Fibroblast of lung (primary cell): ENCODE data around the gene EEPD1. TPM values are rescaled to one million over a fixed set of nuclear protein-coding genes. Genes with fewer than 3 reads are reported as not detected.

Experiments
- DNase-seq, 2 donors: peaks; one replicate each; pipeline versions ENCODE4 v3.0.0 to v3.0.0-alpha.2; 2010; ENCODE audit warnings: low read depth in 2 of 2
- H2AFZ ChIP-seq: 2 replicates; pipeline ENCODE4 v1.5.1; 2012; ENCODE audit warnings: low read length, control low read depth, inconsistent platforms
- H3K27ac ChIP-seq: 2 replicates; pipeline ENCODE4 v1.5.1; 2011; ENCODE audit warnings: low read length, control low read depth; ENCODE audit not compliant: insufficient read depth
- H3K27me3 ChIP-seq: 2 replicates; pipeline ENCODE4 v1.5.1; 2011; ENCODE audit warnings: mild to moderate bottlenecking, low read length; ENCODE audit not compliant: control insufficient read depth, insufficient read depth
- H3K36me3 ChIP-seq: 2 replicates; pipeline ENCODE4 v1.5.1; 2011; ENCODE audit warnings: low read length; ENCODE audit not compliant: control insufficient read depth, insufficient read depth
- H3K4me1 ChIP-seq: 2 replicates; pipeline ENCODE4 v1.5.1; 2011; ENCODE audit warnings: low read length; ENCODE audit not compliant: control insufficient read depth, insufficient read depth; ENCODE audit errors: extremely low read depth
- H3K4me2 ChIP-seq: 2 replicates; pipeline ENCODE4 v1.5.1; 2011; ENCODE audit warnings: low read length, control low read depth; ENCODE audit not compliant: insufficient read depth; ENCODE audit errors: extremely low read depth
- H3K4me3 ChIP-seq, 4 experiments: fragments of 200-600 bp in 1 of 4; sonication (generic) in 1 of 4; replicated peaks in 1 of 4; 2 replicates each; pipeline ENCODE4 v1.5.1; 2011 to 2016; ENCODE audit warnings: low read length in 4 of 4, low read depth in 3 of 4, mild to moderate bottlenecking in 3 of 4, control low read depth in 2 of 4, inconsistent platforms in 1 of 4, mixed read lengths in 1 of 4; ENCODE audit not compliant: insufficient read depth in 1 of 4; ENCODE audit errors: control extremely low read depth in 1 of 4
- H3K79me2 ChIP-seq: 2 replicates; pipeline ENCODE4 v1.5.1; 2012; ENCODE audit warnings: mild to moderate bottlenecking, low read length, inconsistent platforms; ENCODE audit not compliant: control insufficient read depth, insufficient read depth
- H3K9ac ChIP-seq: 2 replicates; pipeline ENCODE4 v1.5.1; 2011; ENCODE audit warnings: mild to moderate bottlenecking, low read length, control low read depth; ENCODE audit not compliant: insufficient read depth
- H3K9me3 ChIP-seq: 2 replicates; pipeline ENCODE4 v1.5.1; 2012; ENCODE audit warnings: low read depth, low read length; ENCODE audit not compliant: control insufficient read depth, insufficient read depth
- H4K20me1 ChIP-seq: 2 replicates; pipeline ENCODE4 v1.5.1; 2011; ENCODE audit warnings: low read length; ENCODE audit not compliant: control insufficient read depth, insufficient read depth; ENCODE audit errors: extremely low read depth
- EZH2 ChIP-seq: IDR thresholded peaks from 2 replicates; pipeline ENCODE4 v1.5.1; 2012; ENCODE audit warnings: low read length, control low read depth, mild to moderate bottlenecking; ENCODE audit errors: missing control alignments
- polyA plus RNA-seq, 2 donors: library from polyadenylated mRNA; depleted of rRNA in 1 of 2; stranded (reverse) in 1 of 2; unstranded in 1 of 2; fragments of >200 nt; gene quantifications; 2 replicates each; pipeline ENCODE4 v1.2.1, GENCODE V29; 2011 to 2012; ENCODE audit warnings: missing spikeins in 1 of 2
- total RNA-seq: library from RNA; depleted of rRNA; stranded (reverse); fragments of >200 nt; gene quantifications from 2 replicates; pipeline ENCODE4 v1.2.1, GENCODE V29; 2014
- TF ChIP-seq, protein P1 (sequence below), 2 donors: IDR thresholded peaks in 1 of 2; conservative IDR thresholded peaks in 1 of 2; 1 replicate in 1 of 2; 2 replicates in 1 of 2; pipeline ENCODE4 v1.5.1; 2011 to 2012; ENCODE audit warnings: low read length in 2 of 2, control low read depth in 1 of 2, inconsistent platforms in 1 of 2, low read depth in 1 of 2, mild to moderate bottlenecking in 1 of 2

EEPD1 gene
- total and polyA plus RNA-seq, 2 donors (not counting 1 experiment from before 2014, with no cell fraction given) = 8.4 to 15.9 TPM

GRCh38 chr7:36306222-36306621 is 153.2 kb downstream of the EEPD1 start:
- H4K20me1 ChIP-seq = no peaks in the 10 kb centered on the region
- no peak overlapping the region for H3K4me3 ChIP-seq
- H3K4me2 ChIP-seq = no peak overlapping the region
- peaks cover 19% of the 10 kb centered on the region for H3K4me1 ChIP-seq
- no peak overlapping the region for H3K9ac ChIP-seq
- no peak for DNase-seq
- no peak overlapping the region for H3K27ac ChIP-seq
- no peaks in the 10 kb centered on the region for H3K79me2 ChIP-seq
- H2AFZ ChIP-seq = no peak overlapping the region
- no peak for TF ChIP-seq EZH2
- TF ChIP-seq, protein P1, sequence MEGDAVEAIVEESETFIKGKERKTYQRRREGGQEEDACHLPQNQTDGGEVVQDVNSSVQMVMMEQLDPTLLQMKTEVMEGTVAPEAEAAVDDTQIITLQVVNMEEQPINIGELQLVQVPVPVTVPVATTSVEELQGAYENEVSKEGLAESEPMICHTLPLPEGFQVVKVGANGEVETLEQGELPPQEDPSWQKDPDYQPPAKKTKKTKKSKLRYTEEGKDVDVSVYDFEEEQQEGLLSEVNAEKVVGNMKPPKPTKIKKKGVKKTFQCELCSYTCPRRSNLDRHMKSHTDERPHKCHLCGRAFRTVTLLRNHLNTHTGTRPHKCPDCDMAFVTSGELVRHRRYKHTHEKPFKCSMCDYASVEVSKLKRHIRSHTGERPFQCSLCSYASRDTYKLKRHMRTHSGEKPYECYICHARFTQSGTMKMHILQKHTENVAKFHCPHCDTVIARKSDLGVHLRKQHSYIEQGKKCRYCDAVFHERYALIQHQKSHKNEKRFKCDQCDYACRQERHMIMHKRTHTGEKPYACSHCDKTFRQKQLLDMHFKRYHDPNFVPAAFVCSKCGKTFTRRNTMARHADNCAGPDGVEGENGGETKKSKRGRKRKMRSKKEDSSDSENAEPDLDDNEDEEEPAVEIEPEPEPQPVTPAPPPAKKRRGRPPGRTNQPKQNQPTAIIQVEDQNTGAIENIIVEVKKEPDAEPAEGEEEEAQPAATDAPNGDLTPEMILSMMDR (conservative IDR thresholded peaks at IDR 0.05 in 1 of 2, IDR thresholded peaks at IDR 0.05 in 1 of 2; ENCODE audit: low read depth in 1 of 2, low read length in 2 of 2) = no peak
- no peaks in the 10 kb centered on the region for H3K36me3 ChIP-seq
- no peaks in the 10 kb centered on the region for H3K9me3 ChIP-seq
- peaks cover 2% of the 10 kb centered on the region for H3K27me3 ChIP-seq

DNA sequence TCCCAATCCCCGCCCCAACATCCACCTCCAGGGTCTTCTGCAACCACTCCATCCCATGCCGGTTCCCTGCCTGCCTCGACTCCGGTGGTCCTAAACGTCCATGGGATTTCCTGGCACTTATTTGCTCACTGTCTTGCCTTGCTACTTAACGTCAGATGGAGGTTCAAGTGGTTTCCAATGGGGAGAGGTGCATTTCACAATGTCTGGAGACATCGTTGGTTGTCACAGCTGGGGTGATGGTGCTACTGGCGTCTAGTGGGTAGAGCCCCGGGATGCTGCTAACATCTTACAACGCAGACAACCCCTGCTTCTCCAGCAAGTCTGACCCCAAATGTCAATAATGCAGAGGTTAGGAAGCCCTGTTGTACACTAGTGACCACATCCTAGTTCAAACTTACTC is 153.7 kb downstream of the EEPD1 start:
- no peak for TF ChIP-seq EZH2
- TF ChIP-seq, protein P1 (conservative IDR thresholded peaks at IDR 0.05 in 1 of 2, IDR thresholded peaks at IDR 0.05 in 1 of 2; ENCODE audit: low read depth in 1 of 2, low read length in 2 of 2) = no peak
- H3K9me3 ChIP-seq = no peaks in the 10 kb centered on the region
- H3K4me1 ChIP-seq = peaks cover 19% of the 10 kb centered on the region
- H3K9ac ChIP-seq = no peak overlapping the region
- no peaks in the 10 kb centered on the region for H3K36me3 ChIP-seq
- no peaks in the 10 kb centered on the region for H4K20me1 ChIP-seq
- DNase-seq = no peak
- peaks cover 2% of the 10 kb centered on the region for H3K27me3 ChIP-seq
- no peak overlapping the region for H3K27ac ChIP-seq
- H2AFZ ChIP-seq = no peak overlapping the region
- no peak overlapping the region for H3K4me2 ChIP-seq
- H3K79me2 ChIP-seq = no peaks in the 10 kb centered on the region
- no peak overlapping the region for H3K4me3 ChIP-seq

DNA sequence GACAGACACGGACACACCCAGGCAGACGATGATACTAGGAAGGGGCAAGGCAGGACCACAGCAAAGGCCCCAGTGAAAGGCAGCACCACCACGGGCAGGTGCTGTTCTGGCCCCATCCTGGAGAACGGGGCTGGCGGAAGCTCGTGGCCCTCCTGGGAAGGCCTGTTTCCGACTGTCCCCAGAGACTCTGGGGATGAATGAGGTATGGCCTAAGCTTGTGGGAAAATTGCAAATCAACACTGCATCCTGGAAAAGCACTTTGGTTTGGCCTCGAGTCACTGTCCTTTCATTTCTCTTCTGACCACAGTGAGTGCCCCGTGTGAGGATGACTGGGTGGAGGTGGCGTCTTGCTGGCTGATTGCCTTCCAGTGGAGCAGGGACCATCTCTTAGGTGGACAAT is 155.0 kb downstream of the EEPD1 start:
- peaks cover 2% of the 10 kb centered on the region for H3K27me3 ChIP-seq
- H3K9ac ChIP-seq = no peak overlapping the region
- DNase-seq = no peak
- no peak overlapping the region for H3K27ac ChIP-seq
- H3K4me3 ChIP-seq = no peak overlapping the region
- H3K9me3 ChIP-seq = no peaks in the 10 kb centered on the region
- no peak overlapping the region for H2AFZ ChIP-seq
- H3K4me2 ChIP-seq = no peak overlapping the region
- no peaks in the 10 kb centered on the region for H4K20me1 ChIP-seq
- peaks cover 15% of the 10 kb centered on the region for H3K4me1 ChIP-seq
- no peaks in the 10 kb centered on the region for H3K79me2 ChIP-seq
- no peaks in the 10 kb centered on the region for H3K36me3 ChIP-seq
- TF ChIP-seq, protein P1 (conservative IDR thresholded peaks at IDR 0.05 in 1 of 2, IDR thresholded peaks at IDR 0.05 in 1 of 2; ENCODE audit: low read depth in 1 of 2, low read length in 2 of 2) = no peak
- no peak for TF ChIP-seq EZH2
